Heart left ventricle (tissue), 13 donors: ENCODE measurements around the gene AFF3.

ENCODE experiments used
- POLR2A ChIP-seq, 2 donors: fragments of 450-650 bp; IDR thresholded peaks; one replicate each; pipeline ENCODE4 v1.6.1; 2017; ENCODE audit warnings: antibody characterized with exemption in 2 of 2, mild to moderate bottlenecking in 2 of 2, moderate library complexity in 2 of 2
- TF ChIP-seq, protein P1 (sequence below), 12 donors: fragments of 200-600 bp; sonication (generic) in 4 of 12; IDR thresholded peaks; one replicate each; pipeline versions ENCODE4 v1.5.0 to v1.8.0; 2018 to 2022; ENCODE audit warnings: antibody characterized with exemption in 12 of 12, mild to moderate bottlenecking in 5 of 12
- donor health status: ischemic (EF 13 %, LVEDD 7.1; RV severe dilation, severe dysfunction).
- donor health status: DM: no; HTN: yes; CAD: no.
- donor health status: DM: no; HTN: no; CAD: no.
- donor health status: ischemic (EF 25% LVEDD 6.9; RV normal size, moderate dysfunction).
- donor health status: ischemic (EF 25% LVEDD 5.7; RV mildly dilated, moderate dysfunction).
- donor health status: ischemic (EF 35%, LVEDD 5.7; RV mildly dilated, moderate dysfunction).
- donor health status: nonischemic (EF 11% LVEDD 7.7; RV severe dilation, severe dysfunction).
- donor health status: DM: yes; HTN: yes; CAD: no.
- donor health status: PGD.
- donor health status: ischemic (EF 29% LVEDD 5.4; RV normal size, mild dysfunction).
- donor health status: nonischemic (EF 23%, LVEDD 6.1; RV moderate dilation, normal function).

DNA sequence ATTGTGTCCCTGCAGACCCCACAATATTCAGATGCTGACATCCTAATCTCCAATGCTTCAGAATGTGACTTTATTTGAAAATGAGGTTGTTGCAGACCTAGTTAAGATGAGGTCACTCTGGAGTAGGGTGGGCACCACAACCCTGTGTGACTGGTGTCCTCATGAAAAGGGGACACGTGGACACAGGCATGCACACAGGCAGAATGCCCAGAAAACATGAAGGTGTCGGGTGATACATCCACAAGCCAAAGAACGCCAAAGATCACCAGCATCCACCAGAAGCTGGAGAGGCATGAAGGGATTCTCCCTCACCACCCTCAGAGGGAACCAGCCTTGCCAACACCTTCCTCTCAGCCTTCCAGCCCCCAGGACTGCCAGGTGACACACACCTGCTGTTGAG is 69.3 kb downstream of the AFF3 start:
- TF ChIP-seq, protein P1, sequence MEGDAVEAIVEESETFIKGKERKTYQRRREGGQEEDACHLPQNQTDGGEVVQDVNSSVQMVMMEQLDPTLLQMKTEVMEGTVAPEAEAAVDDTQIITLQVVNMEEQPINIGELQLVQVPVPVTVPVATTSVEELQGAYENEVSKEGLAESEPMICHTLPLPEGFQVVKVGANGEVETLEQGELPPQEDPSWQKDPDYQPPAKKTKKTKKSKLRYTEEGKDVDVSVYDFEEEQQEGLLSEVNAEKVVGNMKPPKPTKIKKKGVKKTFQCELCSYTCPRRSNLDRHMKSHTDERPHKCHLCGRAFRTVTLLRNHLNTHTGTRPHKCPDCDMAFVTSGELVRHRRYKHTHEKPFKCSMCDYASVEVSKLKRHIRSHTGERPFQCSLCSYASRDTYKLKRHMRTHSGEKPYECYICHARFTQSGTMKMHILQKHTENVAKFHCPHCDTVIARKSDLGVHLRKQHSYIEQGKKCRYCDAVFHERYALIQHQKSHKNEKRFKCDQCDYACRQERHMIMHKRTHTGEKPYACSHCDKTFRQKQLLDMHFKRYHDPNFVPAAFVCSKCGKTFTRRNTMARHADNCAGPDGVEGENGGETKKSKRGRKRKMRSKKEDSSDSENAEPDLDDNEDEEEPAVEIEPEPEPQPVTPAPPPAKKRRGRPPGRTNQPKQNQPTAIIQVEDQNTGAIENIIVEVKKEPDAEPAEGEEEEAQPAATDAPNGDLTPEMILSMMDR (IDR thresholded peaks at IDR 0.05), result no peak
- TF ChIP-seq POLR2A (IDR thresholded peaks at IDR 0.05), result no peak
